SK-N-MC (cell line): ENCODE results near the gene FOXC1.

Experiments used
- DNase-seq: peaks from one replicate; pipeline ENCODE4 v3.0.0-alpha.2; 2011; ENCODE audit warnings: low read depth, low spot score
- H3K27ac ChIP-seq: fragments of 200-600 bp; sonication (generic); 2 replicates; pipeline ENCODE4 v1.5.1; 2016; ENCODE audit warnings: mixed run types
- H3K36me3 ChIP-seq: fragments of 200-600 bp; sonication (generic); 2 replicates; pipeline ENCODE4 v1.6.1; 2017; ENCODE audit warnings: antibody characterized with exemption, low read length, mixed read lengths; ENCODE audit not compliant: insufficient read depth
- H3K4me3 ChIP-seq: fragments of 200-600 bp; sonication (generic); 2 replicates; pipeline ENCODE4 v1.5.1; 2016
- H3K9ac ChIP-seq: fragments of 200-600 bp; sonication (generic); 2 replicates; pipeline ENCODE4 v1.8.0; 2017; ENCODE audit warnings: mixed run types, mixed read lengths; ENCODE audit not compliant: insufficient read length
- H3K9me3 ChIP-seq: fragments of 200-600 bp; sonication (generic); 2 replicates; pipeline ENCODE4 v1.6.1; 2017; ENCODE audit warnings: low read depth, mild to moderate bottlenecking, antibody characterized with exemption, low read length, moderate library complexity, mixed read lengths
- EZH2 ChIP-seq: fragments of 200-600 bp; sonication (generic); IDR thresholded peaks from one replicate; pipeline ENCODE4 v1.6.1; 2017; ENCODE audit warnings: antibody characterized with exemption
- FOXP2 ChIP-seq: optimal IDR thresholded peaks from 2 replicates; pipeline ENCODE3; 2011; ENCODE audit warnings: mild to moderate bottlenecking, moderate library complexity; ENCODE audit not compliant: insufficient read depth; ENCODE audit errors: extremely low read length, control extremely low read depth
- POLR2AphosphoS5 ChIP-seq: IDR thresholded peaks from 2 replicates; pipeline ENCODE4 v1.6.1; 2012; ENCODE audit warnings: mild to moderate bottlenecking, low read depth, low read length, borderline replicate concordance

Gene FOXC1

GRCh38 chr6:1616701-1617463 is 7.2 kb downstream of the FOXC1 start:
- no peak overlapping the region for H3K27ac ChIP-seq
- no peak for TF ChIP-seq EZH2
- TF ChIP-seq FOXP2: no peak
- no peak for TF ChIP-seq POLR2AphosphoS5
- DNase-seq: no peak
- H3K4me3 ChIP-seq: no peak overlapping the region
- H3K9ac ChIP-seq: no peak overlapping the region
- no peaks in the 10 kb centered on the region for H3K9me3 ChIP-seq
- H3K36me3 ChIP-seq: no peaks in the 10 kb centered on the region

GRCh38 chr6:1617466-1618310 is 8.0 kb downstream of the FOXC1 start:
- TF ChIP-seq FOXP2 (no peak), EZH2 (no peak), POLR2AphosphoS5 (no peak)
- no peak overlapping the region for H3K9ac ChIP-seq
- no peak for DNase-seq
- no peaks in the 10 kb centered on the region for H3K36me3 ChIP-seq
- H3K4me3 ChIP-seq: no peak overlapping the region
- no peaks in the 10 kb centered on the region for H3K9me3 ChIP-seq
- no peak overlapping the region for H3K27ac ChIP-seq

GRCh38 chr6:1618311-1619097 is 8.8 kb downstream of the FOXC1 start:
- TF ChIP-seq EZH2 (no peak), POLR2AphosphoS5 (no peak), FOXP2 (no peak)
- Histone ChIP-seq H3K27ac (no peak overlapping the region), H3K36me3 (no peaks in the 10 kb centered on the region), H3K9me3 (no peaks in the 10 kb centered on the region), H3K9ac (no peak overlapping the region), H3K4me3 (no peak overlapping the region)
- DNase-seq: no peak

GRCh38 chr6:1619098-1619672 is 9.5 kb downstream of the FOXC1 start:
- Histone ChIP-seq H3K27ac (no peak overlapping the region), H3K9me3 (no peaks in the 10 kb centered on the region), H3K36me3 (no peaks in the 10 kb centered on the region), H3K9ac (no peak overlapping the region), H3K4me3 (no peak overlapping the region)
- no peak for DNase-seq
- TF ChIP-seq EZH2 (no peak), FOXP2 (no peak), POLR2AphosphoS5 (no peak)

GRCh38 chr6:1619673-1620503 is 10.2 kb downstream of the FOXC1 start:
- H3K36me3 ChIP-seq: no peaks in the 10 kb centered on the region
- no peak overlapping the region for H3K9ac ChIP-seq
- H3K9me3 ChIP-seq: no peaks in the 10 kb centered on the region
- H3K27ac ChIP-seq: no peak overlapping the region
- no peak overlapping the region for H3K4me3 ChIP-seq
- no peak for DNase-seq
- TF ChIP-seq EZH2 (no peak), POLR2AphosphoS5 (no peak), FOXP2 (no peak)

- Histone ChIP-seq H3K9ac (no peak overlapping the region), H3K9me3 (no peaks in the 10 kb centered on the region), H3K36me3 (no peaks in the 10 kb centered on the region), H3K27ac (no peak overlapping the region), H3K4me3 (no peak overlapping the region)
- TF ChIP-seq EZH2 (no peak), FOXP2 (no peak), POLR2AphosphoS5 (no peak)
- DNase-seq: no peak
These were observed 10.9 kb downstream of the FOXC1 start for GRCh38 chr6:1620504-1621069.

GRCh38 chr6:1621070-1621701 is 11.5 kb downstream of the FOXC1 start:
- Histone ChIP-seq H3K36me3 (no peaks in the 10 kb centered on the region), H3K9me3 (no peaks in the 10 kb centered on the region), H3K9ac (no peak overlapping the region), H3K4me3 (no peak overlapping the region), H3K27ac (no peak overlapping the region)
- no peak for DNase-seq
- TF ChIP-seq POLR2AphosphoS5 (no peak), FOXP2 (no peak), EZH2 (no peak)
